NOMO-1 treated with DMSO at 0.1 percent for 48 hours (cell line): Measurements from ENCODE around the gene GNPAT.

Experiments used
- DNase-seq: peaks from one replicate; lab custom pipeline; 2025; ENCODE audit not compliant: unreplicated experiment; lab: John Stamatoyannopoulos, UW

The GNPAT gene

GRCh38 chr1:231240883-231241735, at the start of gene GNPAT:
GNPAT (plus strand) TSS chr1:231241212; CDS start chr1:231241379, 167 bp downstream.
- DNase-seq = peak; percentile 75

- DNase-seq = no peak
Observed at GRCh38 chr1:231192620-231193163, 48.3 kb upstream of the GNPAT start.

- no peak for DNase-seq
Observed at GRCh38 chr1:231193710-231194340, 47.2 kb upstream of the GNPAT start.

GRCh38 chr1:231194476-231194842, 46.6 kb upstream of the GNPAT start:
- no peak for DNase-seq

- DNase-seq = no peak
Observed at GRCh38 chr1:231194843-231195516, 46.0 kb upstream of the GNPAT start.

GRCh38 chr1:231196307-231196706, 44.7 kb upstream of the GNPAT start:
- no peak for DNase-seq

GRCh38 chr1:231196728-231197127, 44.3 kb upstream of the GNPAT start:
- DNase-seq = no peak

- DNase-seq = no peak
Observed at GRCh38 chr1:231199868-231200267, 41.1 kb upstream of the GNPAT start.

GRCh38 chr1:231200388-231201031, 40.5 kb upstream of the GNPAT start:
- no peak for DNase-seq

GRCh38 chr1:231201375-231201978, 39.5 kb upstream of the GNPAT start:
- no peak for DNase-seq

GRCh38 chr1:231201979-231202633, 38.9 kb upstream of the GNPAT start:
- no peak for DNase-seq

GRCh38 chr1:231203259-231204057, 37.6 kb upstream of the GNPAT start:
- no peak for DNase-seq

GRCh38 chr1:231206856-231207255, 34.2 kb upstream of the GNPAT start:
- DNase-seq = no peak

- no peak for DNase-seq
Observed at GRCh38 chr1:231207437-231207836, 33.6 kb upstream of the GNPAT start.

GRCh38 chr1:231208980-231209379, 32.0 kb upstream of the GNPAT start:
- DNase-seq = no peak

GRCh38 chr1:231209531-231209930, 31.5 kb upstream of the GNPAT start:
- no peak for DNase-seq

GRCh38 chr1:231210126-231210525, 30.9 kb upstream of the GNPAT start:
- no peak for DNase-seq

- DNase-seq = peak; percentile 42
Observed at GRCh38 chr1:231211005-231211857, 29.8 kb upstream of the GNPAT start.
